Breast epithelium (tissue), 4 donors: ENCODE measurements around the gene AK9. TPM values are rescaled to one million over a fixed set of nuclear protein-coding genes. Genes with fewer than 3 reads are reported as not detected.

Experiments
- DNase-seq, 2 donors: peaks; one replicate each; pipeline ENCODE4 v3.0.0-alpha.2; 2019; ENCODE audit warnings: low spot score in 2 of 2
- H3K27ac ChIP-seq, 2 donors: fragments of 200-600 bp; sonication (generic) in 1 of 2; one replicate each; pipeline ENCODE4 v1.5.1; 2016 to 2019; ENCODE audit warnings: mild to moderate bottlenecking in 1 of 2
- H3K27me3 ChIP-seq, 2 donors: fragments of 200-600 bp; sonication (generic) in 1 of 2; one replicate each; pipeline versions ENCODE4 v1.5.1 to v1.6.0; 2017 to 2019; ENCODE audit warnings: control low read depth in 1 of 2, mild to moderate bottlenecking in 1 of 2
- H3K36me3 ChIP-seq: fragments of 200-600 bp; one replicate; pipeline ENCODE4 v1.5.1; 2019
- H3K4me1 ChIP-seq, 2 donors: fragments of 200-600 bp; sonication (generic); one replicate each; pipeline ENCODE4 v1.5.1; 2016 to 2019; ENCODE audit warnings: control low read depth in 1 of 2
- H3K4me3 ChIP-seq, 3 donors: fragments of 200-600 bp; sonication (generic); 1 replicate in 2 of 3; 2 replicates in 1 of 3; pipeline ENCODE4 v1.5.1; 2016 to 2019; ENCODE audit warnings: mild to moderate bottlenecking in 3 of 3, moderate library complexity in 2 of 3
- H3K9me3 ChIP-seq, 2 donors: fragments of 200-600 bp; sonication (generic) in 1 of 2; one replicate each; pipeline ENCODE4 v1.5.1; 2016 to 2019; ENCODE audit warnings: control low read depth in 1 of 2
- POLR2A ChIP-seq: fragments of 450-650 bp; IDR thresholded peaks from one replicate; pipeline ENCODE4 v1.6.1; 2016; ENCODE audit warnings: antibody characterized with exemption, mild to moderate bottlenecking, moderate library complexity
- POLR2AphosphoS5 ChIP-seq, 3 donors: sonication (generic); formaldehyde crosslinking; IDR thresholded peaks; one replicate each; pipeline ENCODE4 v1.6.1; 2017; ENCODE audit warnings: antibody characterized with exemption in 3 of 3
- intact Hi-C: fragments of 100-400 bp; cut with DNase I; formaldehyde crosslinking; loops from one replicate; pipeline ENCODE4 v1.15.1; 2023; ENCODE audit warnings: low total_unique reads
- total RNA-seq, 3 donors: library from RNA; depleted of rRNA; stranded (reverse); fragments of >200 nt; gene quantifications; one replicate each; pipeline ENCODE4 v1.1.0, GENCODE V29; 2016
- TF ChIP-seq, protein P1 (sequence below), 3 donors: fragments of 450-650 bp; IDR thresholded peaks; one replicate each; pipeline ENCODE4 v1.5.1; 2016 to 2017; ENCODE audit warnings: antibody characterized with exemption in 3 of 3, mild to moderate bottlenecking in 3 of 3, moderate library complexity in 3 of 3

AK9 gene
- total RNA-seq, 3 donors from 2014 or later = 8.8 to 23.9 (median 20.0) TPM

DNA sequence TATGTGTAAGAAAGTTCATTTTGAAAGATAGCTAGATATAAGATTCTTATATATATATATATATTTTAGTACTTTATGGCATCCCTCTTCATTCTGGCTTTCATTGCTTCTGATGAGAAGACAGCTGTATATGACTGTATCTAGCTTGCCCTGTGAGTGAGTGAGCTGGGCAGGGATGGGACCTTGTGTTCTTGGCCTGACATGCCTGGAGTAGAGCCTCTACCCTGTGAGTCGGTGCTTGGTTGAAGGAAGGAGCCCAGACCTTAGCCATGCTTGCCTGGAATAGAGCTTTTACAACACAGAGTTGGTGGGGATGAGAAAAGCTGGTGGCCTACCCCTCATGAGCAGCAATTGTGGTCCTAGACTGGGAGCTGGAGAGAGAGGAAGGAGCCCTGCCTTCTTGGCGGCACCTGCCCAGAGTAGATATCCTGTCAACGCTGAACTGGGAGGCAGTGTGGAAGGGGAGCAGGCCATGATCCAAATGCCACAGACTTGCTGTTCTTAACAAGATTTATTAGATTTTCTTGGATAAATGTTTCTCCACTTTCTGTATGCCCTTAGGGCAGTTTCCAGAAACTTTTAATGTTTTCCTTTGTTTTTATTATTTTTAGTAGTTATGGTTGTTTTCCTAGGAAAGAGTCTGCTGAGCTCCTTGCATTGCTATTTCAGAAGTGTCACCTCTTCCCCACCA is 31.7 kb upstream of the AK9 start:
- intact Hi-C loops = no loop called here
- H3K4me3 ChIP-seq = no peak overlapping the region
- no peak overlapping the region for H3K27ac ChIP-seq
- H3K27me3 ChIP-seq = no peaks in the 10 kb centered on the region
- H3K4me1 ChIP-seq = no peaks in the 10 kb centered on the region
- TF ChIP-seq, protein P1, sequence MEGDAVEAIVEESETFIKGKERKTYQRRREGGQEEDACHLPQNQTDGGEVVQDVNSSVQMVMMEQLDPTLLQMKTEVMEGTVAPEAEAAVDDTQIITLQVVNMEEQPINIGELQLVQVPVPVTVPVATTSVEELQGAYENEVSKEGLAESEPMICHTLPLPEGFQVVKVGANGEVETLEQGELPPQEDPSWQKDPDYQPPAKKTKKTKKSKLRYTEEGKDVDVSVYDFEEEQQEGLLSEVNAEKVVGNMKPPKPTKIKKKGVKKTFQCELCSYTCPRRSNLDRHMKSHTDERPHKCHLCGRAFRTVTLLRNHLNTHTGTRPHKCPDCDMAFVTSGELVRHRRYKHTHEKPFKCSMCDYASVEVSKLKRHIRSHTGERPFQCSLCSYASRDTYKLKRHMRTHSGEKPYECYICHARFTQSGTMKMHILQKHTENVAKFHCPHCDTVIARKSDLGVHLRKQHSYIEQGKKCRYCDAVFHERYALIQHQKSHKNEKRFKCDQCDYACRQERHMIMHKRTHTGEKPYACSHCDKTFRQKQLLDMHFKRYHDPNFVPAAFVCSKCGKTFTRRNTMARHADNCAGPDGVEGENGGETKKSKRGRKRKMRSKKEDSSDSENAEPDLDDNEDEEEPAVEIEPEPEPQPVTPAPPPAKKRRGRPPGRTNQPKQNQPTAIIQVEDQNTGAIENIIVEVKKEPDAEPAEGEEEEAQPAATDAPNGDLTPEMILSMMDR (IDR thresholded peaks at IDR 0.05) = no peak
- TF ChIP-seq POLR2A = no peak
- no peak for TF ChIP-seq POLR2AphosphoS5 (IDR thresholded peaks at IDR 0.05)
- no peak for DNase-seq
- no peaks in the 10 kb centered on the region for H3K9me3 ChIP-seq
- H3K36me3 ChIP-seq = no peaks in the 10 kb centered on the region

DNA sequence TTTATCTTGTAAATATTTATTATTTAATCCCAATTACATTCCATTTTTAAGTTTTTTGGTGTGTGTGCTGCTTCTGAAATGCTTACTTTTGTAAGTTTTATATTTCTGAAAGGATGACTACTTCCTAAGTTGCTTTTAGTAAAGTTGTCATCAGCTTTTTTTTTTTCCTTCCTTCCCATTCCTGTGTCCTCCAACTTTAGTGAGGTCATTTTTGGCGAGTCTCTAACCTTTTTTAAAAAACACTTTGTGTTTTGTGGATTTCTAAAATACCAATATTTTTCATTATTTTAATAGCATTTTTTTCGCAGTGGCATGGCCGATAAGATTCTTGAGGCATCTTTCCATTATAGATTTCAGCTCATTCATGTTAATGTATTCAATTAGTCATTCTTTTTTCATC is 31.0 kb upstream of the AK9 start:
- intact Hi-C loops = no loop called here
- no peaks in the 10 kb centered on the region for H3K9me3 ChIP-seq
- TF ChIP-seq POLR2A (no peak), POLR2AphosphoS5 (IDR thresholded peaks at IDR 0.05) (no peak)
- TF ChIP-seq, protein P1 (IDR thresholded peaks at IDR 0.05) = no peak
- no peaks in the 10 kb centered on the region for H3K36me3 ChIP-seq
- no peaks in the 10 kb centered on the region for H3K27me3 ChIP-seq
- DNase-seq = no peak
- no peak overlapping the region for H3K27ac ChIP-seq
- no peaks in the 10 kb centered on the region for H3K4me1 ChIP-seq
- H3K4me3 ChIP-seq = no peak overlapping the region

DNA sequence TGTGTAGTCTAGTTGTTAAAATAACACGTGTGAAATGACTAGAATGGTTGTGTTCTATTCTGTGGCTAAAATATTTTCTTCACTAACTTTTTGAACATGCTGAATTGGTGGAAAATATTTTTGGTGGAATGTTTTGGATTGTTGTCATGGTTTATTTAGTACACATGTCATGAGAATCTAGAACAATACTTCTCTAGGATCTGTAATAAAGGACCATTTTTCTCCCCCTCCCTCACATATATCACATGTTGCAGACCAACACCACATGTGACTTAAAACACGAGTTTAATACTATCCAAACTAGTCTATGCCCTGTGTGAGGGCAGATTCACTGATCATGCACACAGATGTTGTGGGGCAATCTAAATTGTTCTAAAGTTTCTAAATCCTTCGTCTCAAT is 29.3 kb upstream of the AK9 start:
- no peak for DNase-seq
- no peak for TF ChIP-seq POLR2AphosphoS5 (IDR thresholded peaks at IDR 0.05)
- TF ChIP-seq, protein P1 (IDR thresholded peaks at IDR 0.05) = no peak
- no peak for TF ChIP-seq POLR2A
- Histone ChIP-seq H3K27ac (peak overlapping the region; percentile 30 to 34), H3K36me3 (no peaks in the 10 kb centered on the region), H3K27me3 (no peaks in the 10 kb centered on the region), H3K4me3 (no peak overlapping the region), H3K4me1 (no peaks in the 10 kb centered on the region), H3K9me3 (no peaks in the 10 kb centered on the region)
- intact Hi-C loops = no loop called here

DNA sequence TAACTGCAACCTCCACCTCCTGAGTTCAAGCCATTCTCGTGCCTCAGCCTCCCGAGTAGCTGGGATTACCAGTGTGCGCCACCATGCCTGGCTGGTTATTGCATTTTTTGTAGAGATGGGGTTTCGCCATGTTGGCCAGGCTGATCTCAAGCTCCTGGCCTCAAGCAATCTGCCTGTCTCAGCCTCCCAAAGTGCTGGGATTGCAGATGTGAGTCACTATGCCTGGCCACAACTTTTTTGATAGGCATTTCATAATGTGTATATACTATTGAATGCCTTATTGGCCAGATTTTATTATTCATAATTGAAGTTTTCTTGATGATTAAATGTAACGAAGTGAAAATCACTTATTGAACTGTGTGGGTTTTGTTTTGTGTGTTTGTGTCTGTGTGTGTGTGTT is 28.0 kb upstream of the AK9 start:
- no peak overlapping the region for H3K4me3 ChIP-seq
- no peak for DNase-seq
- no peak overlapping the region for H3K27ac ChIP-seq
- H3K36me3 ChIP-seq = no peaks in the 10 kb centered on the region
- no peaks in the 10 kb centered on the region for H3K9me3 ChIP-seq
- TF ChIP-seq POLR2AphosphoS5 (IDR thresholded peaks at IDR 0.05) (no peak), POLR2A (no peak)
- TF ChIP-seq, protein P1 (IDR thresholded peaks at IDR 0.05) = no peak
- H3K27me3 ChIP-seq = no peaks in the 10 kb centered on the region
- no peaks in the 10 kb centered on the region for H3K4me1 ChIP-seq
- intact Hi-C loops = no loop called here

DNA sequence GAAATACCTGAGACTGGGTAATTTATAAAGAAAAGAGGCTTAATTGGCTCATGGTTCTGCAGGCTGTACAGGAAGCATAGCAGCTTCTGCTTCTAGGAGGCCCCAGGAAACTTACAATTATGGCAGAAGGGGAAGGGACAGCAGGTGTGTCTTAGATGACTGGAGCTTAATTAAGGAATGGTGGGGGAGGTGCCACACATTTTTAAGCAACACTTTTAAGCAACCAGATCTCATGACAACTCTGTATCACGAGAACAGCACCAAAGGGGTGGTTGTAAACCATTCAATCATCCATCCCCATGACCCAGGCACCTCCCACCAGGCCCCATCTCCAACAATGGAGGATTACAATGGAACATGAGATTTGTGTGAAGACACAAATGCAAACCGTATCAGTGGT is 27.0 kb upstream of the AK9 start:
- H3K9me3 ChIP-seq = no peaks in the 10 kb centered on the region
- intact Hi-C loops = no loop called here

More for the DNA sequence above, 27.0 kb upstream of the AK9 start:
- H3K4me3 ChIP-seq = no peak overlapping the region
- H3K4me1 ChIP-seq = no peaks in the 10 kb centered on the region
- no peak for DNase-seq
- no peak overlapping the region for H3K27ac ChIP-seq
- no peaks in the 10 kb centered on the region for H3K36me3 ChIP-seq
- H3K27me3 ChIP-seq = no peaks in the 10 kb centered on the region
- TF ChIP-seq POLR2A (no peak), POLR2AphosphoS5 (IDR thresholded peaks at IDR 0.05) (no peak)
- TF ChIP-seq, protein P1 (IDR thresholded peaks at IDR 0.05) = no peak
